HG02943 (cell line): ENCODE measurements around the gene ZBTB45.
"Not testable (repeated sequence)": the region's sequence is repeated elsewhere in the genome, so short reads cannot be mapped to it uniquely, and the experiment has no call there.

ENCODE experiments used
- ATAC-seq: cut with Tn5 transposase; IDR thresholded peaks from one replicate; pipeline ENCODE4 v1.9.1; 2021; ENCODE audit warnings: mild to moderate bottlenecking, low read depth, moderate library complexity; ENCODE audit not compliant: unreplicated experiment

Gene ZBTB45

DNA sequence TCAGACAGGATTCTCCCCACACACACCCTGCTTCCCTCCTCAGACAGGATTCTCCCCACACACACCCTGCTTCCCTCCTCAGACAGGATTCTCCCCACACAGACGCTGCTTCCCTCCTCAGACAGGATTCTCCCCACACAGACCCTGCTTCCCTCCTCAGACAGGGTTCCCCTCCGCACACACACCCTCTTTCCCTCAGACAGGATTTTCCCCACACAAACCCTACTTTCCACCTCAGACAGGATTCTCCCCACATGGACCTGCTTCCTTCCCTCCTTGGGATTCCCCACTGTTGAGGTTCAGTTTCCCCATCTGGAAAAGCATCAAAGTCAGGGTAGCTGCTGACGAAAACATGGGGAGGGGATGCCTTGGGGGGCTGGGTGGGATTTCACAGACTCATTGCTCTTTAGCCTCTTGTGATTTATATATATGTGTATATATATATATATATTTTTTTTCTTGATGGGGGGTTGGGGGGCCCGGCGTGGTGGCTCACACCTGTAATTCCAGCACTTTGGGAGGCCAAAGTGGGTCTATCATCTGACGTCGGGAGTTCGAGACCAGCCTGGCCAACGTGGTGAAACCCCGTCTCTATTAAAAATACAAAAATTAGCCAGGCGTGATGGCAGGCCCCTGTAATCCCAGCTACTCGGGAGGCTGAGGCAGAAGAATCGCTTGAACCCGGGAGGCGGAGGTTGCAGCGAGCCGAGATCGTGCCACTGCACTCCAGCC, 23.2 kb upstream of the ZBTB45 start:
- ATAC-seq = not testable (repeated sequence)

DNA sequence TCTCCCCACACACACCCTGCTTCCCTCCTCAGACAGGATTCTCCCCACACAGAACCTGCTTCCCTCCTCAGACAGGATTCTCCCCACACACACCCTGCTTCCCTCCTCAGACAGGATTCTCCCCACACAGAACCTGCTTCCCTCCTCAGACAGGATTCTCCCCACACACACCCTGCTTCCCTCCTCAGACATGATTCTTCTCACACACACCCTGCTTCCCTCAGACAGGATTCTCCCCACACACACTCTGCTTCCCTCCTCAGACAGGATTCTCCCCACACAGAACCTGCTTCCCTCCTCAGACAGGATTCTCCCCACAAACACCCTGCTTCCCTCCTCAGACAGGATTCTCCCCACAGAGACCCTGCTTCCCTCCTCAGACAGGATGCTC, 19.6 kb upstream of the ZBTB45 start:
- not testable (repeated sequence) for ATAC-seq

GRCh38 chr19:58538257-58539168, 18.9 kb upstream of the ZBTB45 start:
- no peak for ATAC-seq

DNA sequence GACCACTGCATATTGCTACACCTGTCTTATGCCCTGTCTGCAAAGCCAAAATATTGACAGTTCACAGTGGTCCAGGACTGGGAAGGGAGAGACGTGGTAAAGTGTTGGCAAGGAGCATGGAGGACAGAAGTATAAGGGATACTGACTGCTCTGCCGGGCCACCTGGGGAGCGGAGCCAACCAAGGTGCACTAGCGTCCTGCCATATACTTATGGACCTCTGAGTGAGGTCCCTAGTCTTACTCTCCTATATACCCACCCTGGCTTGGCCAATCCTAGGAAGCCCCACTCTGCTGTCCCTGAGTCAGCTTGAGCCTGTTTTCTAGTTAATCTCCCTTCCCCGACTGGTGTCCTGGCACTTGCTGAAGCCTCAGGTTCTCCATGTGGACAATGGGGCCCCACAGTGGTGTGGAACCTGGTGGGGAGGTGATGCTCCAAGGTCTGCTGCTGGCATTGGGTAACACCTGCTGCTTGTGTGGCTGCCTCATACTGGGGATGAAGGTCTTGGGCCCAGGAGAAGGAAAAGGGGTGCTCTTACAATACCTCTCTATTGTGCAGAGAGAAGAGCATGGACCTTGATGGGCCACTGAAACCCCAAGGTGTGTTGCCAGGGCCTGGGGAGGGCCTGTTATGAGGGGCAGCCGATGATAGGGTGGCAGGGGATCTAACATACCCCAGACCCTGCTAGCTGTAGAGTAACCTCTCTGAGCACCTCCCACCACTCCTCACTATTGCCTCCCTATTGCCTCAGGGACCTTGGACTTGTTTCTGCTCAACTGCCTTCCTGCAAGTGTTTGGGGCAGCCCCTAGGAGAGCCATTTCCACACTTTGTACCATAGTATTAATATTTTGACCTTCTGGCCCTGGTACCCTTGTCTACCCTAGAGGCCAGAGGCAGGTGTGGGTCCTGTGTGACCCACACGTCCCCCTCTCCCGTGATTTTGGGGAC, 17.5 kb upstream of the ZBTB45 start:
- ATAC-seq = no peak

- no peak for ATAC-seq
Measured at GRCh38 chr19:58535857-58536256, 16.2 kb upstream of the ZBTB45 start.

- no peak for ATAC-seq
Measured at GRCh38 chr19:58531034-58531840, 11.6 kb upstream of the ZBTB45 start.

DNA sequence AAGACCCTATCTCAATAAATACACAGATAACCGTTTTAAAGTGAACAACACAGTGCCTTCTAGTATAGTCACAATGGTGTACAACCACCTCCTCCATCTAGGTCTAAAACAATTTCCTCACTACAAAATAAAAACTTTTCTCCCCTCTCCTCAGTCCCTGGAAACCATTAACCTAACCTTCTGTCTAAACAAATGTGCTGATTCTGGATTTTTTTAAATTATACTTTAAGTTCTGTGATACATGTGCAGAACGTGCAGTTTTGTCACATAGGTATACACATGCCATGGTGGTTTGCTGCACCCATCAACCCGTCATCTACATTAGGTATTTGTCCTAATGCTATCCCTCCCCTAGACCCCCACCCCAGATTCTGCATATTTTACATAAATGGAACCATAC, 9.8 kb upstream of the ZBTB45 start:
- ATAC-seq = no peak

- no peak for ATAC-seq
Measured at GRCh38 chr19:58522709-58523108, 3.1 kb upstream of the ZBTB45 start.

GRCh38 chr19:58521651-58522050, 2.0 kb upstream of the ZBTB45 start:
- no peak for ATAC-seq

GRCh38 chr19:58520257-58520599, 618 bp upstream of the ZBTB45 start:
- ATAC-seq = no peak

- peak; percentile 14 for ATAC-seq
Measured at GRCh38 chr19:58519087-58519354, 589 bp downstream of the ZBTB45 start.

DNA sequence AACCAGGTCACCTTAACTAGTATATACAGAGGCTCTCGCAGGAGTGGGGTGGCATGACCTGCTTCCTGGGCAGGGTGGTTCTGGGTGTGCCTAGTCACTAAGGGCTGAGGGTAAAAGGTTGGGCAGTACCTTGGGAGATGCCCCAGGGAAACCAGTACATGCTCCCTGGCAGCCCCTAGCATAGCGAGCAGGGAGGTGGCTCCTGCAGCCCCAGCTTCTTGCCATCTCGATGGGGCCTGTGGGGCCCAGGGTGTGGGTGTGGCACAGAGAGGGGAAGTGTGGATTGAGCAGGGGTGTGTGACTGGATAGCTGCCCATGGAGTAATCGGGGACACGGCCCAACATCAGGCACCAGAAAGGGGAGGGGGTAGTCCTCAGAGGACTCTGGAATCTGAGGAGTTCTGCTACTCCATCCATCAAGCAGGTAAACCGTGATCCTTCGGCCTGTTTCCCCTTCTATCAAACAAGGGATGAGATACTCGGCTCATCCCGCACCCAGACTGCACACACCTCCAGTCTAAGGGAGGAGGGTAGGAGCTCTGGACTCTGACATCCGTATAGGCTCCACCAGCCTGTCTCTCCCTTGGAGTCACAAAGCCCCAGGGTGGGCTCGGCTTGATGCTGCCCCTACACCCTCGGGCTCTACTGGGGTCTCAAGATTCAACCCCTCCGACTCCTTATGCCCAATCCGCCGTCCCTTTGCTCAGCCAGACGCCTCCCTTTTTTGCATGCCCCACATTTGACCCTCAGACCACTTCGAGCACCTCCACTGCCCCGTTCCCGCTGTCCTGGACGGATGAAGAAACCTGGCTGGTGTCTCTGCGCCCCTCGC, 1.1 kb downstream of the ZBTB45 start:
- ATAC-seq = no peak

- ATAC-seq = no peak
Measured at GRCh38 chr19:58516964-58517833, 2.4 kb downstream of the ZBTB45 start.

GRCh38 chr19:58516246-58516836, 3.3 kb downstream of the ZBTB45 start:
- ATAC-seq = no peak

DNA sequence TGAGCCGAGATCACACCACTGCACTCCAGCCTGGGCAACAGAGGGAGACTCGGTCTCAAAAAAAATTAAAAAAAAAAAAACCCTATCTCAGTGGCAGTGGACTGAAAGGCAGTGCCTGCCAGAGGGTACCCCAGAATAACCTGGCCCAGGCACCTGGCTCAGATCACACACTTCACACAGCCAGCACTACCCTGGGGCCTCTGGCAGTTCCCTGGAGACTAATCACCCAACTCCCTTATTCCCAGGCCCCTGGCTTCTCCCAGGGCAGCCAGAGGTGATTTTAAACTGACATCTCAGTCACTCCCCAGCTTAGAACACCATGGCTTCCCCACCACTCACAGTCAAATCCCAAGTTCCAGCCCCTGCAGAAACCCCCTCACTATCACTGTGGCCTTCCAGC, 4.4 kb downstream of the ZBTB45 start:
- ATAC-seq = no peak

- no peak for ATAC-seq
Measured at GRCh38 chr19:58514564-58515022, 5.0 kb downstream of the ZBTB45 start.

- ATAC-seq = no peak
Measured at GRCh38 chr19:58513694-58514563, 5.7 kb downstream of the ZBTB45 start.
